Retinal pigment epithelial cell (primary cell): ENCODE results near the gene MAN2C1.
A peak's percentile ranks its signal among the peaks of the same experiment; 100 is the strongest.

Experiments
- DNase-seq: peaks from one replicate; pipeline ENCODE4 v3.0.0-alpha.2; 2010; ENCODE audit warnings: low read depth
- H3K4me3 ChIP-seq: 2 replicates; pipeline ENCODE4 v1.5.1; 2011; ENCODE audit warnings: mild to moderate bottlenecking, low read length, control low read depth, moderate library complexity
- CTCF ChIP-seq: conservative IDR thresholded peaks from 2 replicates; pipeline ENCODE4 v1.5.1; 2011; ENCODE audit warnings: low read depth, low read length, control low read depth, inconsistent platforms

Gene MAN2C1

GRCh38 chr15:75380773-75381172 lies 12.4 kb upstream of the MAN2C1 start:
- no peak for DNase-seq
- no peak for TF ChIP-seq CTCF
- H3K4me3 ChIP-seq: no peak overlapping the region

GRCh38 chr15:75371901-75372688 lies 3.7 kb upstream of the MAN2C1 start:
- H3K4me3 ChIP-seq: no peak overlapping the region
- no peak for TF ChIP-seq CTCF
- DNase-seq: no peak

GRCh38 chr15:75371486-75371885 lies 3.1 kb upstream of the MAN2C1 start:
- no peak for TF ChIP-seq CTCF
- H3K4me3 ChIP-seq: no peak overlapping the region
- no peak for DNase-seq

- DNase-seq: no peak
- H3K4me3 ChIP-seq: no peak overlapping the region
- TF ChIP-seq CTCF: no peak
Observed at GRCh38 chr15:75369897-75370581, 1.6 kb upstream of the MAN2C1 start.

GRCh38 chr15:75368689-75369239 lies 357 bp upstream of the MAN2C1 start:
- no peak for TF ChIP-seq CTCF
- DNase-seq: no peak
- peak overlapping the region; percentile 73 for H3K4me3 ChIP-seq

- TF ChIP-seq CTCF: no peak
- H3K4me3 ChIP-seq: peak overlapping the region; percentile 73
- no peak for DNase-seq
Observed at GRCh38 chr15:75367406-75367912, 948 bp downstream of the MAN2C1 start.
